ENCODE data around the gene CYGB. TPM values are rescaled to one million over a fixed set of nuclear protein-coding genes. Genes with fewer than 3 reads are reported as not detected.

Gene CYGB
- total and polyA plus RNA-seq, 9 of the 15 experiments (the other 6 are each of a cell fraction or from before 2014, with no cell fraction given) = 0.08 to 0.95 (median 0.18) TPM; not detected in 5

DNA sequence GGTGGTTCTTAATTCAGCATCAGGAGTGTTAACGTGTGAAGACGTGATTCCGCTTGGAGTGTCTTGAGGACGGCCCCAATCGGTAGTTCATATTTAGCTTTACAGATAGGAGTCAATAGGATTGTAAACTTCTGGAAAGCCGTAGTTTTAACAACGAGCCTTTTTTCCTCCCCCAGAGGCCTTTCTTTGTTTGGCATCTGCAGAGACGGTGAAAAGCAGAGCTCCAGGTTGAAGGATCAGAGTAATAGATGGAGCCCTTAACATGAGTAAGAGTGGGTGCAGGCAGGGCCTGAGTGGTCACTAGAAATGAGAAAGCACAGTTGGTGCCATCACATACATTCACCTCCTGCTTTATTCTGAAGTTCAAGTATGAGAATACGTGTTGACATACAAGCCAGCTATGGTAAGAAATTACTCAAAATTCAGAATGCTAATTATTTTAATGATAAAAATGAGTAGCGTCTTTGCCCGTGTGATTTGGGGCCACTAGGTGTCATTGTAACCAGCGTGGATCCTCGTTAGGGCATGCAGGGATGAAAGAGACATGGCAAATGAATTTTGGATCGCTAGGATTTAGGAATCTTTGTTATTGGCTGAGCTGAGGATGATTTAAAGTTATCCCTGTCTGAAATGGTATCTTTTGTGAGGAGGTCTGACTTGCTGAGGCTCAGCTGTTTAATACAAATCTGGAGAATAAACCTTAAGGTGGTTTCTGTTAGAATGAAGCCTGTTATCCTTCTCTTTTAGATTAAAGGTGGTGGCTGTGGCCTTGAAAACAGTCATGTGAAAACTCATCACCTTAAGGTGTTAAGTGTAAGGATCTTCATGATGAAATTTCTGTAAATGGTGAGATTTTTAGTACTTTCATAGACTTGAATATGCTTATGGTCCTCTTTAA lies 20.9 kb upstream of the CYGB start (continued):
- TF ChIP-seq, protein P1, sequence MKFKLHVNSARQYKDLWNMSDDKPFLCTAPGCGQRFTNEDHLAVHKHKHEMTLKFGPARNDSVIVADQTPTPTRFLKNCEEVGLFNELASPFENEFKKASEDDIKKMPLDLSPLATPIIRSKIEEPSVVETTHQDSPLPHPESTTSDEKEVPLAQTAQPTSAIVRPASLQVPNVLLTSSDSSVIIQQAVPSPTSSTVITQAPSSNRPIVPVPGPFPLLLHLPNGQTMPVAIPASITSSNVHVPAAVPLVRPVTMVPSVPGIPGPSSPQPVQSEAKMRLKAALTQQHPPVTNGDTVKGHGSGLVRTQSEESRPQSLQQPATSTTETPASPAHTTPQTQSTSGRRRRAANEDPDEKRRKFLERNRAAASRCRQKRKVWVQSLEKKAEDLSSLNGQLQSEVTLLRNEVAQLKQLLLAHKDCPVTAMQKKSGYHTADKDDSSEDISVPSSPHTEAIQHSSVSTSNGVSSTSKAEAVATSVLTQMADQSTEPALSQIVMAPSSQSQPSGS (CRISPR knock-in tag; IDR thresholded peaks at IDR 0.05) = no peak
- no peak for TF ChIP-seq KAT2B (IDR thresholded peaks at IDR 0.05; ENCODE audit: low read depth, low read length)
- TF ChIP-seq HNRNPK (IDR thresholded peaks at IDR 0.05; ENCODE audit: low read depth, low read length, poor library complexity, severe bottlenecking) = no peak
- no peak for TF ChIP-seq KAT7 (CRISPR knock-in tag; IDR thresholded peaks at IDR 0.05; ENCODE audit: borderline replicate concordance)
- TF ChIP-seq BCL6 (CRISPR knock-in tag; IDR thresholded peaks at IDR 0.05) = no peak
- TF ChIP-seq ZNF766 (CRISPR knock-in tag; conservative IDR thresholded peaks at IDR 0.05) = no peak; the same call in 1 of the 2 replicates
- TF ChIP-seq RBFOX2 (IDR thresholded peaks at IDR 0.05; ENCODE audit: low read depth, low read length) = no peak
- no peak for TF ChIP-seq MTA1 (IDR thresholded peaks at IDR 0.05; ENCODE audit: borderline replicate concordance)
- TF ChIP-seq ZNF445 (CRISPR knock-in tag; IDR thresholded peaks at IDR 0.05; ENCODE audit: low read depth) = no peak
- TF ChIP-seq, protein P2, sequence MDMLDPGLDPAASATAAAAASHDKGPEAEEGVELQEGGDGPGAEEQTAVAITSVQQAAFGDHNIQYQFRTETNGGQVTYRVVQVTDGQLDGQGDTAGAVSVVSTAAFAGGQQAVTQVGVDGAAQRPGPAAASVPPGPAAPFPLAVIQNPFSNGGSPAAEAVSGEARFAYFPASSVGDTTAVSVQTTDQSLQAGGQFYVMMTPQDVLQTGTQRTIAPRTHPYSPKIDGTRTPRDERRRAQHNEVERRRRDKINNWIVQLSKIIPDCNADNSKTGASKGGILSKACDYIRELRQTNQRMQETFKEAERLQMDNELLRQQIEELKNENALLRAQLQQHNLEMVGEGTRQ (CRISPR knock-in tag; IDR thresholded peaks at IDR 0.05) = no peak
- no peak for TF ChIP-seq E4F1 (CRISPR knock-in tag; IDR thresholded peaks at IDR 0.05; ENCODE audit: borderline replicate concordance)
- no peak for TF ChIP-seq HDAC2 (IDR thresholded peaks at IDR 0.05)
- TF ChIP-seq SAFB (IDR thresholded peaks at IDR 0.05; ENCODE audit: borderline replicate concordance, low read depth, low read length) = no peak
- no peak for TF ChIP-seq ARID1B (IDR thresholded peaks at IDR 0.05)
- TF ChIP-seq CC2D1A (IDR thresholded peaks at IDR 0.05) = no peak
- no peak for TF ChIP-seq GATAD2A (IDR thresholded peaks at IDR 0.05)
- no peak for TF ChIP-seq PURB (CRISPR knock-in tag; IDR thresholded peaks at IDR 0.05; ENCODE audit: low read depth)
- TF ChIP-seq, protein P3, sequence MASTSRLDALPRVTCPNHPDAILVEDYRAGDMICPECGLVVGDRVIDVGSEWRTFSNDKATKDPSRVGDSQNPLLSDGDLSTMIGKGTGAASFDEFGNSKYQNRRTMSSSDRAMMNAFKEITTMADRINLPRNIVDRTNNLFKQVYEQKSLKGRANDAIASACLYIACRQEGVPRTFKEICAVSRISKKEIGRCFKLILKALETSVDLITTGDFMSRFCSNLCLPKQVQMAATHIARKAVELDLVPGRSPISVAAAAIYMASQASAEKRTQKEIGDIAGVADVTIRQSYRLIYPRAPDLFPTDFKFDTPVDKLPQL (IDR thresholded peaks at IDR 0.05; ENCODE audit: extremely low read depth, insufficient read length) = no peak
- TF ChIP-seq MIER1 (IDR thresholded peaks at IDR 0.05; ENCODE audit: low read depth) = no peak
- TF ChIP-seq SMARCE1 (IDR thresholded peaks at IDR 0.05) = no peak

All from K562 (cell line).